ENCODE measurements around the gene HOXA3. TPM values are rescaled to one million over a fixed set of nuclear protein-coding genes. Genes with fewer than 3 reads are reported as not detected.
A peak's percentile ranks its signal among the peaks of the same experiment; 100 is the strongest.

HOXA3 gene
- total RNA-seq, 1 donor from 2014 or later: not detected

DNA sequence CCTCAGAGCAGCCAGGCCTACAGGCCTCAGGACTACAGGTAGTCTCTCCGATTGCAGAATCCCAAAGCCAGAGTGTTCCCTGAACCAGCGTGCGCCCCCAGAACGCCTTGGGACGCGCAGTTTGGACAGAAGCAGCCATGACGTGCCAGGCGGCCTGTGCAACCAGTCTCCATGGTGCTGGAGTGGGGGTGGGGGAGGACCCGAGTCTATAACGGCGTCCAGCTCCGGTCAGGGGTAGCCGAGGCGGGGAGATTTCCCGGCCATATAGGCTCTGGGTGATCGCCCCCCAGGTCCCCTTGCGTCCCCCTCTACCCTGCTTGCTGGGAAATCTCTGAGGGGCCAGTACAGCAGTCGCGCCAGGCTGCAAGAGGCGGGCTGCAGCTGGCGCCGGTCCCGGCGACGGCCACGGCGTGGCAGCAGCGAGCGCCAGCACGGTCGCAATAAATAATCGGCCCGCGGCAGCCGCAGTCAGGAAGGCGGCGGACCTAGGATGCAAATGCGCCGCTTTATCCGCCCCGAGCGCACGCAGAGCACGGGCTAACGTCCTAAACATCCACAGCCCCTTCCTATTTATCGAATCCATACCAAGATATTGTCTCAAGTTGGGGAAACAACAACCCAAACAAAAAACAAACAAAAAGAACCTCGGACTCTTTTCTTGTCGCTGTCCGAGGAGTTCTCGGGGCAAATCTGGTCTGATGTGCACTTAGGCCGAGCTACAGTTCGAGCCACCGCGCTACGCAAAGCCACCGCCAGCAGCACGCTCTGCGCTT, 1.6 kb downstream of the HOXA3 start:
- FAIRE-seq (no peak), DNase-seq (ENCODE audit: low read depth) (no peak)
- H3K9me3 Mint-ChIP-seq (ENCODE audit: unreplicated experiment): peaks cover 56% of the 10 kb centered on the region
- H2AFZ ChIP-seq (ENCODE audit: low read depth, low read length): peak overlapping the region; percentile 66
- H3K4me3 ChIP-seq (ENCODE audit: insufficient read depth, low read depth, low read length): peak overlapping the region; percentile 37
- H3K9me3 ChIP-seq (ENCODE audit: insufficient read depth, low read depth, low read length): peaks cover 30% of the 10 kb centered on the region
- H3K9ac ChIP-seq (ENCODE audit: low read length): no peak overlapping the region
- peaks cover 86% of the 10 kb centered on the region for H3K27me3 Mint-ChIP-seq (ENCODE audit: low read depth, unreplicated experiment)
- H3K36me3 Mint-ChIP-seq (ENCODE audit: low read depth, unreplicated experiment): no peaks in the 10 kb centered on the region
- peak overlapping the region; percentile 85 for H3K4me2 ChIP-seq (ENCODE audit: low read length)
- no peaks in the 10 kb centered on the region for H3K4me1 Mint-ChIP-seq (ENCODE audit: low read depth, unreplicated experiment)
- H3K27ac Mint-ChIP-seq (ENCODE audit: unreplicated experiment): peak overlapping the region; percentile 41
- H3K4me3 Mint-ChIP-seq (ENCODE audit: unreplicated experiment): no peak overlapping the region
- H3K36me3 ChIP-seq (ENCODE audit: insufficient read depth, low read length): no peaks in the 10 kb centered on the region
- no peaks in the 10 kb centered on the region for H4K20me1 ChIP-seq (ENCODE audit: insufficient read depth, low read length)
- TF ChIP-seq CTCF (IDR thresholded peaks at IDR 0.05; ENCODE audit: insufficient read depth, low read depth, low read length) (peak; percentile 32), EZH2 (IDR thresholded peaks at IDR 0.05; ENCODE audit: insufficient read depth, low read length) (no peak)
- peaks cover 95% of the 10 kb centered on the region for H3K27me3 ChIP-seq (ENCODE audit: insufficient read depth, low read length)
- H3K27ac ChIP-seq (ENCODE audit: low read depth, low read length): no peak overlapping the region
- H3K79me2 ChIP-seq (ENCODE audit: insufficient read depth, low read length): no peaks in the 10 kb centered on the region
- peaks cover 9% of the 10 kb centered on the region for H3K4me1 ChIP-seq (ENCODE audit: insufficient read depth, low read length)

- no peaks in the 10 kb centered on the region for H3K36me3 ChIP-seq (ENCODE audit: insufficient read depth, low read length)
- H3K9me3 ChIP-seq (ENCODE audit: insufficient read depth, low read depth, low read length): peaks cover 30% of the 10 kb centered on the region
- H3K36me3 Mint-ChIP-seq (ENCODE audit: low read depth, unreplicated experiment): no peaks in the 10 kb centered on the region
- H3K27ac ChIP-seq (ENCODE audit: low read depth, low read length): no peak overlapping the region
- peak overlapping the region; percentile 41 for H3K27ac Mint-ChIP-seq (ENCODE audit: unreplicated experiment)
- H4K20me1 ChIP-seq (ENCODE audit: insufficient read depth, low read length): no peaks in the 10 kb centered on the region
- TF ChIP-seq EZH2 (IDR thresholded peaks at IDR 0.05; ENCODE audit: insufficient read depth, low read length) (no peak), CTCF (IDR thresholded peaks at IDR 0.05; ENCODE audit: insufficient read depth, low read depth, low read length) (no peak)
- DNase-seq (ENCODE audit: low read depth) (no peak), FAIRE-seq (no peak)
- no peaks in the 10 kb centered on the region for H3K79me2 ChIP-seq (ENCODE audit: insufficient read depth, low read length)
- H2AFZ ChIP-seq (ENCODE audit: low read depth, low read length): peak overlapping the region; percentile 66
- H3K9me3 Mint-ChIP-seq (ENCODE audit: unreplicated experiment): peaks cover 57% of the 10 kb centered on the region
- H3K4me3 ChIP-seq (ENCODE audit: insufficient read depth, low read depth, low read length): no peak overlapping the region
- H3K27me3 ChIP-seq (ENCODE audit: insufficient read depth, low read length): peaks cover 95% of the 10 kb centered on the region
- H3K9ac ChIP-seq (ENCODE audit: low read length): no peak overlapping the region
- H3K4me1 ChIP-seq (ENCODE audit: insufficient read depth, low read length): peaks cover 9% of the 10 kb centered on the region
- no peak overlapping the region for H3K4me3 Mint-ChIP-seq (ENCODE audit: unreplicated experiment)
- peaks cover 86% of the 10 kb centered on the region for H3K27me3 Mint-ChIP-seq (ENCODE audit: low read depth, unreplicated experiment)
- H3K4me1 Mint-ChIP-seq (ENCODE audit: low read depth, unreplicated experiment): no peaks in the 10 kb centered on the region
- H3K4me2 ChIP-seq (ENCODE audit: low read length): peak overlapping the region; percentile 85
These were observed 2.4 kb downstream of the HOXA3 start for GRCh38 chr7:27149842-27150567.
